NCI-H1105 (cell line): ENCODE results near the gene CFLAR.
"Not testable (repeated sequence)": the region's sequence is repeated elsewhere in the genome, so short reads cannot be mapped to it uniquely, and the experiment has no call there.

ENCODE experiments used
- DNase-seq: peaks from one replicate; lab custom pipeline; 2025; lab: John Stamatoyannopoulos, UW

The CFLAR gene

GRCh38 chr2:201149064-201149820, 33.3 kb downstream of the CFLAR start:
- no peak for DNase-seq

- not testable (repeated sequence) for DNase-seq
Measured at GRCh38 chr2:201149821-201150165, 33.8 kb downstream of the CFLAR start.

GRCh38 chr2:201150454-201151020, 34.6 kb downstream of the CFLAR start:
- DNase-seq = no peak

GRCh38 chr2:201151127-201151981, 35.4 kb downstream of the CFLAR start:
- no peak for DNase-seq

GRCh38 chr2:201152517-201152916, 36.6 kb downstream of the CFLAR start:
- no peak for DNase-seq

GRCh38 chr2:201152999-201153815, 37.2 kb downstream of the CFLAR start:
- DNase-seq = no peak

GRCh38 chr2:201154615-201155399, 38.8 kb downstream of the CFLAR start:
- DNase-seq = no peak

- DNase-seq = no peak
Measured at GRCh38 chr2:201156036-201156435, 40.1 kb downstream of the CFLAR start.

GRCh38 chr2:201156640-201157039, 40.7 kb downstream of the CFLAR start:
- DNase-seq = no peak

- DNase-seq = no peak
Measured at GRCh38 chr2:201157694-201158093, 41.7 kb downstream of the CFLAR start.

- DNase-seq = peak; percentile 12
Measured at GRCh38 chr2:201158111-201158929, 42.4 kb downstream of the CFLAR start.

GRCh38 chr2:201164166-201164565, 48.2 kb downstream of the CFLAR start:
- no peak for DNase-seq

- DNase-seq = no peak
Measured at GRCh38 chr2:201167546-201167945, 51.6 kb downstream of the CFLAR start.

GRCh38 chr2:201168496-201168895, 52.5 kb downstream of the CFLAR start:
- DNase-seq = not testable (repeated sequence)

- no peak for DNase-seq
Measured at GRCh38 chr2:201171259-201171814, 55.4 kb downstream of the CFLAR start.

GRCh38 chr2:201172279-201172678, 56.3 kb downstream of the CFLAR start:
- DNase-seq = no peak

- no peak for DNase-seq
Measured at GRCh38 chr2:201174687-201175086, 58.7 kb downstream of the CFLAR start.

- DNase-seq = peak; percentile 6
Measured at GRCh38 chr2:201176081-201176481, 60.1 kb downstream of the CFLAR start.

- no peak for DNase-seq
Measured at GRCh38 chr2:201180010-201180409, 64.0 kb downstream of the CFLAR start.
